ENCODE results near the gene MYO15A. TPM values are rescaled to one million over a fixed set of nuclear protein-coding genes. Genes with fewer than 3 reads are reported as not detected.

Gene MYO15A
- total RNA-seq, 1 donor from 2014 or later: 6.1 TPM

GRCh38 chr17:18156171-18156975 is 47.8 kb downstream of the MYO15A start:
- no peak for DNase-seq (ENCODE audit: extremely low spot score in 2 of 2)
- Histone ChIP-seq H3K9me3 (no peaks in the 10 kb centered on the region), H3K4me1 (peaks cover 41% of the 10 kb centered on the region), H3K36me3 (no peaks in the 10 kb centered on the region), H3K4me3 (no peak overlapping the region), H3K27me3 (no peaks in the 10 kb centered on the region), H3K27ac (no peak overlapping the region)
- intact Hi-C loops (cut with DNase I): no loop called here
- no peak for TF ChIP-seq POLR2A (IDR thresholded peaks at IDR 0.05)
- TF ChIP-seq, protein P1, sequence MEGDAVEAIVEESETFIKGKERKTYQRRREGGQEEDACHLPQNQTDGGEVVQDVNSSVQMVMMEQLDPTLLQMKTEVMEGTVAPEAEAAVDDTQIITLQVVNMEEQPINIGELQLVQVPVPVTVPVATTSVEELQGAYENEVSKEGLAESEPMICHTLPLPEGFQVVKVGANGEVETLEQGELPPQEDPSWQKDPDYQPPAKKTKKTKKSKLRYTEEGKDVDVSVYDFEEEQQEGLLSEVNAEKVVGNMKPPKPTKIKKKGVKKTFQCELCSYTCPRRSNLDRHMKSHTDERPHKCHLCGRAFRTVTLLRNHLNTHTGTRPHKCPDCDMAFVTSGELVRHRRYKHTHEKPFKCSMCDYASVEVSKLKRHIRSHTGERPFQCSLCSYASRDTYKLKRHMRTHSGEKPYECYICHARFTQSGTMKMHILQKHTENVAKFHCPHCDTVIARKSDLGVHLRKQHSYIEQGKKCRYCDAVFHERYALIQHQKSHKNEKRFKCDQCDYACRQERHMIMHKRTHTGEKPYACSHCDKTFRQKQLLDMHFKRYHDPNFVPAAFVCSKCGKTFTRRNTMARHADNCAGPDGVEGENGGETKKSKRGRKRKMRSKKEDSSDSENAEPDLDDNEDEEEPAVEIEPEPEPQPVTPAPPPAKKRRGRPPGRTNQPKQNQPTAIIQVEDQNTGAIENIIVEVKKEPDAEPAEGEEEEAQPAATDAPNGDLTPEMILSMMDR (IDR thresholded peaks at IDR 0.05): no peak

- peaks cover 41% of the 10 kb centered on the region for H3K4me1 ChIP-seq
- no peak overlapping the region for H3K4me3 ChIP-seq
- no peaks in the 10 kb centered on the region for H3K36me3 ChIP-seq
- H3K9me3 ChIP-seq: no peaks in the 10 kb centered on the region
- intact Hi-C loops (cut with DNase I): no loop called here
- TF ChIP-seq POLR2AphosphoS5 (IDR thresholded peaks at IDR 0.05; ENCODE audit: insufficient read depth in 1 of 2, low read depth in 1 of 2): no peak
- TF ChIP-seq, protein P1 (IDR thresholded peaks at IDR 0.05): no peak
- TF ChIP-seq POLR2A (IDR thresholded peaks at IDR 0.05): no peak
- H3K27ac ChIP-seq: peak overlapping the region; percentile 81
- no peaks in the 10 kb centered on the region for H3K27me3 ChIP-seq
- no peak for DNase-seq (ENCODE audit: extremely low spot score in 2 of 2)
Observed at GRCh38 chr17:18156976-18157280, 48.4 kb downstream of the MYO15A start.

DNA sequence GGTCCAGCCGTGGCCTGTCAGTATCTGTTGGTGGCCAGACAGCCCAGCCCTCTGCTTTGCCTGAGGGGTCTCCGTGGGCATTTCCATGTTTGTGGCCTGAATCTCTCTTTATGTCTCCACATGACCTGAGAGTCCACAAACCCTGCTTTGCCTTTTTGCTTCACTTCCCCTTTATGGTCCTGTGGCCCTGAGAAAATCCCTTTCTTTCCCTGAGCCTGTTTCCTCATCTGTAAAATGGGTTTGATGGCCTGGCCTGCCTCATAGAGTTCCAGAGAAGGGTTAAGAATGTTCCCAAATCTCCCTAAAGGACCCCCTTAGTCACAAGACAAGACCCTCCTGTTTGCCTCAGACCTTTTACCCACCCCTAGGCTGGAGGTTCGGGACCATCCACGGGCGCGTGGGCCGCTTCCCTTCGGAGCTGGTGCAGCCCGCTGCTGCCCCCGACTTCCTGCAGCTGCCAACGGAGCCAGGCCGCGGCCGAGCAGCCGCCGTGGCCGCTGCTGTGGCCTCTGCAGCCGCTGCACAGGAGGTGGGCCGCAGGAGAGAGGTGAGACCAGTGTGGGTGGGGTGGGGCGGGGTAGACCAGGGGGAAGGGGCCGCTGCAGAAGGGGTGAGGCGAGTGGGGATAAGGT is 48.9 kb downstream of the MYO15A start:
- intact Hi-C loops (cut with DNase I): no loop called here

GRCh38 chr17:18158022-18158600 is 49.6 kb downstream of the MYO15A start:
- peak overlapping the region; percentile 81 for H3K27ac ChIP-seq
- H3K9me3 ChIP-seq: no peaks in the 10 kb centered on the region
- DNase-seq (ENCODE audit: extremely low spot score in 2 of 2): no peak
- peak overlapping the region; percentile 38 to 50 for H3K4me3 ChIP-seq
- peaks cover 33% of the 10 kb centered on the region for H3K4me1 ChIP-seq
- intact Hi-C loops (cut with DNase I): no loop called here
- no peaks in the 10 kb centered on the region for H3K27me3 ChIP-seq
- no peaks in the 10 kb centered on the region for H3K36me3 ChIP-seq
- TF ChIP-seq POLR2AphosphoS5 (IDR thresholded peaks at IDR 0.05; ENCODE audit: insufficient read depth in 1 of 2, low read depth in 1 of 2): peak in 1 of 2 donors; percentile 32
- TF ChIP-seq, protein P1 (IDR thresholded peaks at IDR 0.05): no peak

More for the DNA sequence above, 48.9 kb downstream of the MYO15A start:
- TF ChIP-seq POLR2A (IDR thresholded peaks at IDR 0.05) (no peak), POLR2AphosphoS5 (IDR thresholded peaks at IDR 0.05; ENCODE audit: insufficient read depth in 1 of 2, low read depth in 1 of 2) (no peak)
- TF ChIP-seq, protein P1 (IDR thresholded peaks at IDR 0.05): no peak
- H3K4me1 ChIP-seq: peaks cover 40% of the 10 kb centered on the region
- no peaks in the 10 kb centered on the region for H3K27me3 ChIP-seq
- peak overlapping the region; percentile 81 for H3K27ac ChIP-seq
- no peaks in the 10 kb centered on the region for H3K9me3 ChIP-seq
- H3K4me3 ChIP-seq: peak overlapping the region in 1 of 2 donors; percentile 50
- no peaks in the 10 kb centered on the region for H3K36me3 ChIP-seq
- no peak for DNase-seq (ENCODE audit: extremely low spot score in 2 of 2)
